Measurements from ENCODE around the gene MASP2. TPM values are rescaled to one million over a fixed set of nuclear protein-coding genes. Genes with fewer than 3 reads are reported as not detected.

MASP2 gene
- total and polyA plus RNA-seq, 9 of the 15 experiments (the other 6 are each of a cell fraction or from before 2014, with no cell fraction given) = 0.01 to 0.23 (median 0.06) TPM; not detected in 3

- no peak overlapping the region for H3K27ac ChIP-seq (ENCODE audit: extremely low read depth, low read depth, low read length)
- no peak overlapping the region for H3K4me2 ChIP-seq (ENCODE audit: insufficient read depth, low read length)
- no peak overlapping the region for H3K9ac ChIP-seq (ENCODE audit: insufficient read depth in 1 of 2, low read depth in 2 of 2, low read length in 2 of 2)
- H3K36me3 ChIP-seq (ENCODE audit: control insufficient read depth, insufficient read depth, low read length) = peaks cover 63% of the 10 kb centered on the region
- no TSS peak for BruUV-seq (replicated peaks)
- no peak for TF ChIP-seq ZBTB11 (CRISPR knock-in tag; IDR thresholded peaks at IDR 0.05)
- no peak for TF ChIP-seq ZNF589 (CRISPR knock-in tag; IDR thresholded peaks at IDR 0.05; ENCODE audit: low read depth)
- no peak for TF ChIP-seq ARID1B (IDR thresholded peaks at IDR 0.05)
- no peak for TF ChIP-seq HMG20A (CRISPR knock-in tag; conservative IDR thresholded peaks at IDR 0.05)
- TF ChIP-seq LCOR (CRISPR knock-in tag; IDR thresholded peaks at IDR 0.05) = no peak
- TF ChIP-seq E2F3 (CRISPR knock-in tag; IDR thresholded peaks at IDR 0.05) = no peak
- TF ChIP-seq, protein P1, sequence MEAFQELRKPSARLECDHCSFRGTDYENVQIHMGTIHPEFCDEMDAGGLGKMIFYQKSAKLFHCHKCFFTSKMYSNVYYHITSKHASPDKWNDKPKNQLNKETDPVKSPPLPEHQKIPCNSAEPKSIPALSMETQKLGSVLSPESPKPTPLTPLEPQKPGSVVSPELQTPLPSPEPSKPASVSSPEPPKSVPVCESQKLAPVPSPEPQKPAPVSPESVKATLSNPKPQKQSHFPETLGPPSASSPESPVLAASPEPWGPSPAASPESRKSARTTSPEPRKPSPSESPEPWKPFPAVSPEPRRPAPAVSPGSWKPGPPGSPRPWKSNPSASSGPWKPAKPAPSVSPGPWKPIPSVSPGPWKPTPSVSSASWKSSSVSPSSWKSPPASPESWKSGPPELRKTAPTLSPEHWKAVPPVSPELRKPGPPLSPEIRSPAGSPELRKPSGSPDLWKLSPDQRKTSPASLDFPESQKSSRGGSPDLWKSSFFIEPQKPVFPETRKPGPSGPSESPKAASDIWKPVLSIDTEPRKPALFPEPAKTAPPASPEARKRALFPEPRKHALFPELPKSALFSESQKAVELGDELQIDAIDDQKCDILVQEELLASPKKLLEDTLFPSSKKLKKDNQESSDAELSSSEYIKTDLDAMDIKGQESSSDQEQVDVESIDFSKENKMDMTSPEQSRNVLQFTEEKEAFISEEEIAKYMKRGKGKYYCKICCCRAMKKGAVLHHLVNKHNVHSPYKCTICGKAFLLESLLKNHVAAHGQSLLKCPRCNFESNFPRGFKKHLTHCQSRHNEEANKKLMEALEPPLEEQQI (IDR thresholded peaks at IDR 0.05) = no peak
- no peak for TF ChIP-seq ASH1L (IDR thresholded peaks at IDR 0.05; ENCODE audit: borderline replicate concordance, low read depth, partially characterized antibody)
- TF ChIP-seq, protein P2, sequence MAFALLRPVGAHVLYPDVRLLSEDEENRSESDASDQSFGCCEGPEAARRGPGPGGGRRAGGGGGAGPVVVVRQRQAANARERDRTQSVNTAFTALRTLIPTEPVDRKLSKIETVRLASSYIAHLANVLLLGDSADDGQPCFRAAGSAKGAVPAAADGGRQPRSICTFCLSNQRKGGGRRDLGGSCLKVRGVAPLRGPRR (CRISPR knock-in tag; IDR thresholded peaks at IDR 0.05) = no peak
- in situ Hi-C loops (cut with MboI) = no loop called here
- H3K9me3 ChIP-seq (replicated peaks; ENCODE audit: control insufficient read depth, insufficient read depth, low read depth, low read length) = no peaks in the 10 kb centered on the region
- no peaks in the 10 kb centered on the region for H3K27me3 ChIP-seq (ENCODE audit: control insufficient read depth in 2 of 2, insufficient read depth in 2 of 2, low read length in 2 of 2)
- H3K4me1 ChIP-seq (replicated peaks in 1 of 2; ENCODE audit: control insufficient read depth in 2 of 2, insufficient read depth in 2 of 2, low read length in 2 of 2) = no peaks in the 10 kb centered on the region
- H3K9me1 ChIP-seq (ENCODE audit: control insufficient read depth, insufficient read depth, low read length) = no peaks in the 10 kb centered on the region
- POLR2A ChIA-PET = interaction anchor here (0.8 to 0.9 kb wide), 2 partner anchors 10 to 183 kb away, joined by 3 to 4 read pairs; no protein-coding TSS in a partner anchor
- H3K4me3 ChIP-seq = no peak overlapping the region
- FAIRE-seq (no peak), ATAC-seq (no peak), DNase-seq (ENCODE audit: extremely low read depth in 1 of 4, low spot score in 3 of 4) (no peak)
- CTCF ChIA-PET (ENCODE audit: low intra/inter-chr PET ratio) = no interaction called here
- WGBS (ENCODE audit: insufficient coverage, low coverage, missing lambda C conversion rate) = 89% methylated on average over 1 of the region's 1 CpG
- H4K20me1 ChIP-seq (replicated peaks; ENCODE audit: control insufficient read depth, insufficient read depth, low read length) = no peaks in the 10 kb centered on the region
- H3K79me2 ChIP-seq (ENCODE audit: control insufficient read depth, insufficient read depth, low read length) = no peaks in the 10 kb centered on the region
- intact Hi-C loops (cut with micrococcal nuclease) = no loop called here
- no peak overlapping the region for H2AFZ ChIP-seq (ENCODE audit: low read depth, low read length)
Observed at GRCh38 chr1:11026052-11026451, 21.0 kb downstream of the MASP2 start.
